ENCODE results near the gene LAMA2. TPM values are rescaled to one million over a fixed set of nuclear protein-coding genes. Genes with fewer than 3 reads are reported as not detected.

The LAMA2 gene
- total RNA-seq, 2 experiments from 2014 or later, result 0.26 TPM; not detected in 1

- Mint-ChIP-seq H3K4me1 (ENCODE audit: low read depth) (peaks cover 23% of the 10 kb centered on the region), H3K27me3 (ENCODE audit: low read depth) (no peaks in the 10 kb centered on the region), H3K27ac (no peak overlapping the region), H3K36me3 (ENCODE audit: low read depth) (no peaks in the 10 kb centered on the region), H3K4me3 (no peak overlapping the region), H3K9me3 (ENCODE audit: insufficient read depth) (no peaks in the 10 kb centered on the region)
- DNase-seq (no peak), ATAC-seq (no peak)
- CTCF ChIA-PET, result interaction anchor here (0.9 to 6.4 kb wide), 19 partner anchors 9 to 374 kb away, joined by 3 to 51 read pairs (median 4); partner anchors contain the start of gene ARHGAP18
- POLR2A ChIA-PET, result no interaction called here
Measured at GRCh38 chr6:129501740-129502660, 619.1 kb downstream of the LAMA2 start.

GRCh38 chr6:129504456-129504855 lies 621.5 kb downstream of the LAMA2 start:
- ChIA-PET CTCF (interaction anchor here (0.9 kb wide), 1 partner anchor 11 kb away, joined by 3 read pairs; no protein-coding TSS in a partner anchor), POLR2A (no interaction called here)
- Mint-ChIP-seq H3K4me3 (no peak overlapping the region), H3K4me1 (ENCODE audit: low read depth) (peaks cover 12% of the 10 kb centered on the region), H3K9me3 (ENCODE audit: insufficient read depth) (no peaks in the 10 kb centered on the region), H3K27ac (no peak overlapping the region), H3K27me3 (ENCODE audit: low read depth) (no peaks in the 10 kb centered on the region), H3K36me3 (ENCODE audit: low read depth) (no peaks in the 10 kb centered on the region)
- no peak for DNase-seq
- no peak for ATAC-seq

GRCh38 chr6:129507059-129507807 lies 624.3 kb downstream of the LAMA2 start:
- POLR2A ChIA-PET, result no interaction called here

GRCh38 chr6:129507846-129508245 lies 624.9 kb downstream of the LAMA2 start:
- ChIA-PET CTCF (interaction anchor here (1.1 to 1.2 kb wide), 2 partner anchors 9 to 10 kb away, joined by 3 read pairs; no protein-coding TSS in a partner anchor), POLR2A (no interaction called here)
- no peaks in the 10 kb centered on the region for H3K36me3 Mint-ChIP-seq (ENCODE audit: low read depth)
- peaks cover 2% of the 10 kb centered on the region for H3K27me3 Mint-ChIP-seq (ENCODE audit: low read depth)
- DNase-seq (no peak), ATAC-seq (no peak)
- H3K4me1 Mint-ChIP-seq (ENCODE audit: low read depth), result peaks cover 5% of the 10 kb centered on the region
- H3K4me3 Mint-ChIP-seq, result no peak overlapping the region
- H3K27ac Mint-ChIP-seq, result no peak overlapping the region
- H3K9me3 Mint-ChIP-seq (ENCODE audit: insufficient read depth), result no peaks in the 10 kb centered on the region

More at GRCh38 chr6:129507059-129507807, 624.3 kb downstream of the LAMA2 start:
- Mint-ChIP-seq H3K4me1 (ENCODE audit: low read depth) (peaks cover 5% of the 10 kb centered on the region), H3K27me3 (ENCODE audit: low read depth) (no peaks in the 10 kb centered on the region), H3K36me3 (ENCODE audit: low read depth) (no peaks in the 10 kb centered on the region), H3K9me3 (ENCODE audit: insufficient read depth) (no peaks in the 10 kb centered on the region), H3K27ac (no peak overlapping the region), H3K4me3 (no peak overlapping the region)
- CTCF ChIA-PET, result no interaction called here
- ATAC-seq, result no peak
- no peak for DNase-seq

- DNase-seq, result no peak
- H3K27me3 Mint-ChIP-seq (ENCODE audit: low read depth), result peaks cover 2% of the 10 kb centered on the region
- ATAC-seq, result no peak
- H3K27ac Mint-ChIP-seq, result no peak overlapping the region
- H3K4me1 Mint-ChIP-seq (ENCODE audit: low read depth), result peaks cover 5% of the 10 kb centered on the region
- ChIA-PET POLR2A (no interaction called here), CTCF (interaction anchor here (1.1 to 1.2 kb wide), 2 partner anchors 9 to 11 kb away, joined by 3 read pairs; no protein-coding TSS in a partner anchor)
- no peaks in the 10 kb centered on the region for H3K9me3 Mint-ChIP-seq (ENCODE audit: insufficient read depth)
- H3K4me3 Mint-ChIP-seq, result no peak overlapping the region
- no peaks in the 10 kb centered on the region for H3K36me3 Mint-ChIP-seq (ENCODE audit: low read depth)
Measured at GRCh38 chr6:129508477-129509145, 625.7 kb downstream of the LAMA2 start.

- H3K27ac Mint-ChIP-seq, result no peak overlapping the region
- no peak for DNase-seq
- H3K27me3 Mint-ChIP-seq (ENCODE audit: low read depth), result peaks cover 2% of the 10 kb centered on the region
- ChIA-PET POLR2A (no interaction called here), CTCF (interaction anchor here (2.7 kb wide), 1 partner anchor 10 kb away, joined by 7 read pairs; no protein-coding TSS in a partner anchor)
- ATAC-seq, result no peak
- peaks cover 5% of the 10 kb centered on the region for H3K4me1 Mint-ChIP-seq (ENCODE audit: low read depth)
- H3K36me3 Mint-ChIP-seq (ENCODE audit: low read depth), result no peaks in the 10 kb centered on the region
- no peak overlapping the region for H3K4me3 Mint-ChIP-seq
- no peaks in the 10 kb centered on the region for H3K9me3 Mint-ChIP-seq (ENCODE audit: insufficient read depth)
Measured at GRCh38 chr6:129510950-129511349, 628.0 kb downstream of the LAMA2 start.

GRCh38 chr6:129513471-129513870 lies 630.5 kb downstream of the LAMA2 start:
- no peak overlapping the region for H3K4me3 Mint-ChIP-seq
- ChIA-PET POLR2A (no interaction called here), CTCF (interaction anchor here (2.7 kb wide), 1 partner anchor 13 kb away, joined by 7 read pairs; no protein-coding TSS in a partner anchor)

GRCh38 chr6:129515004-129515403 lies 632.1 kb downstream of the LAMA2 start:
- Mint-ChIP-seq H3K4me1 (ENCODE audit: low read depth) (peaks cover 5% of the 10 kb centered on the region), H3K36me3 (ENCODE audit: low read depth) (no peaks in the 10 kb centered on the region), H3K27ac (no peak overlapping the region), H3K27me3 (ENCODE audit: low read depth) (peaks cover 2% of the 10 kb centered on the region), H3K4me3 (no peak overlapping the region), H3K9me3 (ENCODE audit: insufficient read depth) (no peaks in the 10 kb centered on the region)
- ATAC-seq (no peak), DNase-seq (no peak)
- ChIA-PET CTCF (interaction anchor here (0.6 to 1.5 kb wide), 2 partner anchors 14 to 15 kb away, joined by 3 to 5 read pairs; no protein-coding TSS in a partner anchor), POLR2A (no interaction called here)

More at GRCh38 chr6:129513471-129513870, 630.5 kb downstream of the LAMA2 start:
- Mint-ChIP-seq H3K27me3 (ENCODE audit: low read depth) (peaks cover 2% of the 10 kb centered on the region), H3K36me3 (ENCODE audit: low read depth) (no peaks in the 10 kb centered on the region), H3K9me3 (ENCODE audit: insufficient read depth) (no peaks in the 10 kb centered on the region), H3K4me1 (ENCODE audit: low read depth) (peaks cover 5% of the 10 kb centered on the region), H3K27ac (no peak overlapping the region)
- ATAC-seq, result no peak
- no peak for DNase-seq

GRCh38 chr6:129516005-129516404 lies 633.1 kb downstream of the LAMA2 start:
- no peak for DNase-seq
- CTCF ChIA-PET, result interaction anchor here (1.9 to 2.4 kb wide), 2 partner anchors 14 to 51 kb away, joined by 5 to 14 read pairs; no protein-coding TSS in a partner anchor
- no peak for ATAC-seq

GRCh38 chr6:129516787-129517186 lies 633.8 kb downstream of the LAMA2 start:
- ATAC-seq (no peak), DNase-seq (no peak)
- no peak overlapping the region for H3K27ac Mint-ChIP-seq
- no peak overlapping the region for H3K4me3 Mint-ChIP-seq
- CTCF ChIA-PET, result interaction anchor here (1.2 to 2.4 kb wide), 3 partner anchors 15 to 50 kb away, joined by 4 to 14 read pairs (median 5); no protein-coding TSS in a partner anchor
- H3K9me3 Mint-ChIP-seq (ENCODE audit: insufficient read depth), result no peaks in the 10 kb centered on the region
- H3K36me3 Mint-ChIP-seq (ENCODE audit: low read depth), result no peaks in the 10 kb centered on the region
- peaks cover 2% of the 10 kb centered on the region for H3K27me3 Mint-ChIP-seq (ENCODE audit: low read depth)
- no peaks in the 10 kb centered on the region for H3K4me1 Mint-ChIP-seq (ENCODE audit: low read depth)
- POLR2A ChIA-PET, result no interaction called here

More at GRCh38 chr6:129516005-129516404, 633.1 kb downstream of the LAMA2 start:
- H3K4me3 Mint-ChIP-seq, result no peak overlapping the region
- H3K27ac Mint-ChIP-seq, result no peak overlapping the region
- no peaks in the 10 kb centered on the region for H3K36me3 Mint-ChIP-seq (ENCODE audit: low read depth)
- peaks cover 3% of the 10 kb centered on the region for H3K4me1 Mint-ChIP-seq (ENCODE audit: low read depth)
- peaks cover 2% of the 10 kb centered on the region for H3K27me3 Mint-ChIP-seq (ENCODE audit: low read depth)
- POLR2A ChIA-PET, result no interaction called here
- no peaks in the 10 kb centered on the region for H3K9me3 Mint-ChIP-seq (ENCODE audit: insufficient read depth)

- H3K27ac Mint-ChIP-seq, result no peak overlapping the region
- no peaks in the 10 kb centered on the region for H3K36me3 Mint-ChIP-seq (ENCODE audit: low read depth)
- DNase-seq, result no peak
- no peak overlapping the region for H3K4me3 Mint-ChIP-seq
- no peaks in the 10 kb centered on the region for H3K4me1 Mint-ChIP-seq (ENCODE audit: low read depth)
- POLR2A ChIA-PET, result no interaction called here
- ATAC-seq, result no peak
- H3K9me3 Mint-ChIP-seq (ENCODE audit: insufficient read depth), result no peaks in the 10 kb centered on the region
- H3K27me3 Mint-ChIP-seq (ENCODE audit: low read depth), result peaks cover 2% of the 10 kb centered on the region
- CTCF ChIA-PET, result interaction anchor here (1.2 to 2.4 kb wide), 3 partner anchors 16 to 50 kb away, joined by 4 to 14 read pairs (median 5); no protein-coding TSS in a partner anchor
Measured at GRCh38 chr6:129517288-129517687, 634.4 kb downstream of the LAMA2 start.

All from activated CD8-positive, alpha-beta T cell treated with anti-CD3 and anti-CD28 coated beads, Interleukin-2, amount 10 ng/mL, durations not matched to agents 7 days and 5 days (primary cell).